ENCODE data around the gene GNRH2.

GNRH2 gene

DNA sequence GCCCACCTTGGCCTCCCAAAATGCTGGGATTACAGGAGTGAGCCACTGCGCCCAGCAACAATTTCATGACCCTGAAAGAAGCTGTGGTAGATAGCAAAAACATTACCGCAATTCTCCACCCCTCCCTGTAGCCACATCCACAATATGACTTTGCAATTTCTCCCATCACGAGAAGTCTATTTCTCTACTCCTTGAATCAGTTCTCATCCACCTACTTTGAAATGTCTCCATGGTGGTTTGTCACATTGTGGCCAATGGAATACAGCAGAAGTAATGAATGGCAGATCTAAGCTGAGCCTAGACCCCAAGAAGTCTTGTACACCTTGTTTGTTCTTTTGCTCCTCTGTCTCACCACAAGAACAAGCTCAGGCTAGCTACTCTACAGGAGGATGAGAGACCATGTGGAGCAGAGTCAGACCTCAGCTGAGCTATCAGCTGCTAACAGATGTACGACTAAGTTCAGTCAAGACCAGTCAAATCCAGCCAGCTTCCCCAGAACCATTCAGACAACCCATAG lies 34.3 kb downstream of the GNRH2 start:
- no peaks in the 10 kb centered on the region for H3K36me3 ChIP-seq
- H3K4me1 ChIP-seq: peaks cover 0 to 25% (median 9%) of the 10 kb centered on the region in 10 experiments; a peak in 12 of 20 replicates
- no peak for TF ChIP-seq Cebpa-rat (IDR thresholded peaks at IDR 0.05)
- peak overlapping the region in 1 of 11 experiments; percentile 29; a peak in 2 of 22 replicates for H3K27ac ChIP-seq
- H3K9me3 ChIP-seq (replicated peaks in 1 of 11): 0 out of 22 replicates have a peak, but pooled peaks cover 0 to 5% (median 0%) of the 10 kb centered on the region in 11 experiments
- H3K4me2 ChIP-seq: peak overlapping the region in 5 of 11 experiments; percentile 10 to 72 (median 42); a peak in 10 of 22 replicates
- H4K20me1 ChIP-seq: no peaks in the 10 kb centered on the region; a peak in 2 of 22 replicates
- H3K4me3 ChIP-seq: no peak overlapping the region
- peaks cover 31 to 85% (median 65%) of the 10 kb centered on the region in 11 experiments for H3K27me3 ChIP-seq
- H3K9ac ChIP-seq: no peak overlapping the region

DNA sequence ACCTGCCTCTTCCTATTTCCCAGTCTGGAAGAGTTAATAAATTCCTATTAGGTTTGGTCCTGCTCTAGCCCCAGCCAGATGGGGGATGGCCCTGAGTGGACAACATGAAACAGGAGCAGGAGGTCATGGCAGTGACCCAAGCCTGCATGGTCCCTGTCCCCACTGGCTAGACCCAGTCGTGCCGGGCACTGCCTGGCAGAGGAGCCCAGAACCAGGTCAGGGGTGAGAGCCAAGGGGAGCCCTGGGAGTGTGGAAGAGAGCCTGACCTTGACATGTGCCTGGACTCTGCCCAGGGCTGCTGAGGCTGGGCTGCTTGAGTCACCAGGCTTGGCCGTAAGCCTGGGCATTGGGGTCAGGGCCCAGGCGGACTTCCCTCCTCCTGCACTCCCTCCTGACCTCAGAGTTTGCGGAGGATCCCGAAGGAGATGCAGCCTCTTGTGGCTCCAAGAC lies 37.5 kb downstream of the GNRH2 start:
- Histone ChIP-seq H3K27ac (no peak overlapping the region), H3K4me1 (peaks cover 0 to 15% (median 2%) of the 10 kb centered on the region in 10 experiments; a peak in 9 of 20 replicates), H3K9me3 (replicated peaks in 1 of 11) (0 out of 22 replicates have a peak, but pooled peaks cover 0 to 5% (median 0%) of the 10 kb centered on the region in 11 experiments), H3K4me2 (no peak overlapping the region), H3K9ac (no peak overlapping the region), H4K20me1 (peaks cover 0 to 7% (median 0%) of the 10 kb centered on the region in 11 experiments; a peak in 5 of 22 replicates), H3K27me3 (peaks cover 51 to 89% (median 80%) of the 10 kb centered on the region in 11 experiments), H3K36me3 (no peaks in the 10 kb centered on the region), H3K4me3 (no peak overlapping the region)
- TF ChIP-seq Cebpa-rat (IDR thresholded peaks at IDR 0.05): no peak

DNA sequence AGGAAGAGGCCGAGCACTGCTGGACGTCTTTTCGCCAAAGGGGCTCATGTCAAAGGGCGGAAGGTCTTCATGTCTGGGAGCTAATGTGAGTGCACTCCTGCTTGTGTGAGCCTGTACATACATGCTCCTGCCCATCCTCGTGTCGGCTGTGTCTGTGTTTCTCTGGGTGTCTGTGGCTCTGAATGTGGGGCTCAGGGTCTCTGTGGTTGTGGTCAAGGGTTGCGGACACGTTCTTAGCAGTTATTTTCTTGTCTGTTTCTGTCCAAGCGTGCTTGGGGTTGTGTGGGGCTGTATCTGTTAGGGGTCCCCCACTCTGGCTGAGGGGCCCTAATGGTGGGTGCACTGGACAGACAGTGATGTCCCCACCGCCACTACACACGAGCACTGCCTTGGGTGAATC lies 38.2 kb downstream of the GNRH2 start:
- TF ChIP-seq Cebpa-rat (IDR thresholded peaks at IDR 0.05): no peak

DNA sequence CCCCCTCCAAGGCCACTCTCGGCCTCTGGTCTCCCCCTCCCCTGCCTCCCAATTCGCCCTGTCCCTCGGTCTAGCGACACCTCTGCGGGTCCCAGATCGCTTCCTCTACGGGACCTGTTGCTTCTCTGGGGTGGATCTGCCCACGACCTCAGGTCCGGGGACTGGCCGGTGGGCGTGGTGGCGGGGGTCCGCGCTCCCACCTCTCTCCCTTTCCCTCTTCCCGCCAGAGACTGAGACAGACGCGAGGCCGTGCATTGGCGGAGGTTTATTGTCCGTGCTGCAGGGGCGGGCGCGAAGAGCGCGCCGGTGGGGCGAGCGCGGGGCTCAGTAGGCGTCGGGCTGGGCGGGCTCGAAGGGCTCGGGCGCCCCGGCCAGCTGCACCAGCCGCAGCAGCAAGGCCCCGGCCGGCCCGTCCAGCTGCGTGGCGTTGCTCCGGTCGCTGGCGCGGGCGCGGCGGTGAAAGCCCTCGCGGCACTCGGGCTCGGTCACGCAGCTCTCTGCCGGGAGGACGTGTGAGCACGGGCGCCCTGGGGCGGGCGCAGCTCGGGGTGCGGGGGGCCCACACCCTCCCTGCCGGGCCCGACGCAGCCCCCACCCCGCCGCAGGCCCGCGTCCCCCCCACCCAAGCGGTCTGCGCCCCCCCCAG lies 39.0 kb downstream of the GNRH2 start:
- H4K20me1 ChIP-seq: peaks cover 0 to 7% (median 0%) of the 10 kb centered on the region in 11 experiments; a peak in 5 of 22 replicates
- no peak overlapping the region for H3K4me3 ChIP-seq
- H3K27me3 ChIP-seq: peaks cover 51 to 88% (median 74%) of the 10 kb centered on the region in 11 experiments
- no peak overlapping the region for H3K4me2 ChIP-seq
- H3K9ac ChIP-seq: no peak overlapping the region
- H3K27ac ChIP-seq: no peak overlapping the region
- H3K36me3 ChIP-seq: no peaks in the 10 kb centered on the region
- peaks cover 0 to 6% (median under 1%) of the 10 kb centered on the region in 10 experiments; a peak in 9 of 20 replicates for H3K4me1 ChIP-seq
- TF ChIP-seq Cebpa-rat (IDR thresholded peaks at IDR 0.05): no peak
- 0 out of 22 replicates have a peak, but pooled peaks cover 0 to 5% (median 0%) of the 10 kb centered on the region in 11 experiments for H3K9me3 ChIP-seq (replicated peaks in 1 of 11)

More for the DNA sequence above, 38.2 kb downstream of the GNRH2 start:
- no peak overlapping the region for H3K9ac ChIP-seq
- H3K36me3 ChIP-seq: no peaks in the 10 kb centered on the region
- H3K4me2 ChIP-seq: no peak overlapping the region
- peaks cover 0 to 14% (median 2%) of the 10 kb centered on the region in 10 experiments; a peak in 9 of 20 replicates for H3K4me1 ChIP-seq
- 0 out of 22 replicates have a peak, but pooled peaks cover 0 to 5% (median 0%) of the 10 kb centered on the region in 11 experiments for H3K9me3 ChIP-seq (replicated peaks in 1 of 11)
- H3K27ac ChIP-seq: no peak overlapping the region
- H3K4me3 ChIP-seq: no peak overlapping the region
- peaks cover 0 to 7% (median 0%) of the 10 kb centered on the region in 11 experiments; a peak in 5 of 22 replicates for H4K20me1 ChIP-seq
- peaks cover 51 to 91% (median 79%) of the 10 kb centered on the region in 11 experiments for H3K27me3 ChIP-seq

DNA sequence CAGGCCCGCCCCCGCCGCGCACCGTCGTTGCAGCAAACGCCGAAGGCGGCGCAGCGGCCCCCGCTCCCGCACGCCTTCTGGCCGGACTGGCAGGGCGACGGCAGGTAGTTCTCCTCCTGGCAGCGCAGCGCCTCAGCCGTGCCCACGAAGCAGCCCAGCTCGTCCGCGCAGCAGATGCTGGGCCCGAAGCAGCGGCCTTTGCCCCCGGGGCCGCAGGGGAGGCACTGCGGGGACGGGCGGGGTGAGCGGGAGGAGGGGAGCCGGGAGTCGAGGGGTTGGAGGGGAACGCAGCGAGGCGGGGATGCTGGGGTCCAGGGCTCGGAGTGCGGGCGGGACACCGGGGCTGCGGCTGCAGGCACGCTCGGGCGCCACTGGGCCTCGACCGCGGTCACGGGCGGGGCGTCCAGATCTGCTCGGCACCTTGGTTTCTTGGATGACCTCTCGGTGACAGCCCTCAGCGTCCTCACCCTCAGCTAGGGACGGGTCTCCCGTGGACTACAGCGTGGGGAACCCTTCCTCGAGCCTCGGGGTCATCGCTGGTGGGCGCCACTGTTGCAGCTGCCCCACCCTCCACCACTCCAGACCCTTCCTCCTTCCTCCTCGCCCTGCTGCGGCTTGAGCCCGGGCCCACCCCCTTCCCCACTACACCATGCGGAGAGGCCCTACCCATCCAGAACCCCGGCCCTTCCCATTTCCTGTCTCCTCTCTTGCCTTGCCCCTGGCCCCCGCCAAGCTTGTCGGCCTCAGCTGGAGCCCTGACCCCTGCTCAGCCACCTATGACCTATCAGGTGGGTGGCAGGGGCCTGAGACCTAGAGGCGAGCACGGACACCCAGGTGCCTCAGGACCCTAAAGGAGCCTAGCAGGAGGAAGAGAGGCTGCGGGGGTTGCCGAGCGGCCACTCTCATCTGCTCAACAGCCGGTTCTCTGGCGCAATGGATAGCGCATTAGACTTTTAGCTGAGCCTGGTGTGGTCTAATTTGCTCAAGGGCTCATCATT lies 39.8 kb downstream of the GNRH2 start:
- no peak overlapping the region for H3K9ac ChIP-seq
- H3K9me3 ChIP-seq (replicated peaks in 1 of 11): 0 out of 22 replicates have a peak, but pooled peaks cover 0 to 3% (median 0%) of the 10 kb centered on the region in 11 experiments
- H3K4me1 ChIP-seq: no peaks in the 10 kb centered on the region
- H3K27ac ChIP-seq: no peak overlapping the region
- no peaks in the 10 kb centered on the region for H3K36me3 ChIP-seq
- peaks cover 51 to 79% (median 66%) of the 10 kb centered on the region in 11 experiments for H3K27me3 ChIP-seq
- H3K4me2 ChIP-seq: no peak overlapping the region
- TF ChIP-seq Cebpa-rat (IDR thresholded peaks at IDR 0.05): no peak
- no peak overlapping the region for H3K4me3 ChIP-seq
- H4K20me1 ChIP-seq: peaks cover 0 to 7% (median 0%) of the 10 kb centered on the region in 11 experiments; a peak in 5 of 22 replicates

DNA sequence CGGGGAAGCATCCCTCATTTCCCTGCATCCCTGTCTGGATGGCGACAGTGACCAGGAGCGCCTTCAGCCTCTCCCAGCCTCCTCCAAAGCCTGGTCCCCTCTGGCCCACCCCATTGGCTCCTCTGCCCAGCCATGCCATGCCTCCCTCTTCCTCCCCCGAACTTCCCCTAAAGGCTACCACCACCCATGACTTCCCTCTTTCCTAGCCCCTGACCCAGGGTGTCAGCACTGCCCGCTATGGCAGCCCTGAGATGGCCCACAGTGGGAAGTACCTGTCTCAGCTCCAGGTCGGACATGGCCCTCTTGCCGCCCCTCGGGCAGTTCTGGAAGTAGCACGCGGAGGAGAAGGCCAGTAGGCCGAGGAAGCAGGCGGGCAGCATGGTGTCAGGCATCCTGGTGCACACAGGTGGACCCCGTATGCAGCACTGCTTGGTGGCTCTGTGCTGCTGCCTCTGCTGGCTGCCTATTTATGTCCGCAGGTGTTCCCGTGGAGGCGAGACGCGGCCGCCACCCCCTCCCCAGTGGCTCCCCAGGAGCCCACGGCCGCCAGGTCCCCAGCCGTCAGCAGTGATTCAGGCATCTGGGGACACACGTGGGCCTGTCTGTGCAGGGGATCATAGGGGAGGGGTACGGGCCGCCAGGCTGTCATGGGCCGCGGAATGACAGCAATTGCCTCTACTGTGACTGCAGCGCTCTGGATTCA lies 41.0 kb downstream of the GNRH2 start, which contains the start of gene AVP:
AVP (minus strand) TSS at position 442 of the 703 bp plus-strand sequence; CDS start at position 392, 50 bp downstream.
- Histone ChIP-seq H3K27ac (no peak within 1 kb of the TSS), H3K4me1 (no peaks in the 10 kb centered on the region), H4K20me1 (peaks cover 0 to 7% (median 0%) of the 10 kb centered on the region in 11 experiments; a peak in 5 of 22 replicates), H3K4me2 (no peak within 1 kb of the TSS), H3K27me3 (peaks cover 51 to 68% (median 59%) of the 10 kb centered on the region in 11 experiments), H3K4me3 (no peak within 1 kb of the TSS), H3K36me3 (no peaks in the 10 kb centered on the region), H3K9me3 (replicated peaks in 1 of 11) (0 out of 22 replicates have a peak, but pooled peaks cover 0 to 3% (median 0%) of the 10 kb centered on the region in 11 experiments), H3K9ac (no peak within 1 kb of the TSS)
- no peak for TF ChIP-seq Cebpa-rat (IDR thresholded peaks at IDR 0.05)

DNA sequence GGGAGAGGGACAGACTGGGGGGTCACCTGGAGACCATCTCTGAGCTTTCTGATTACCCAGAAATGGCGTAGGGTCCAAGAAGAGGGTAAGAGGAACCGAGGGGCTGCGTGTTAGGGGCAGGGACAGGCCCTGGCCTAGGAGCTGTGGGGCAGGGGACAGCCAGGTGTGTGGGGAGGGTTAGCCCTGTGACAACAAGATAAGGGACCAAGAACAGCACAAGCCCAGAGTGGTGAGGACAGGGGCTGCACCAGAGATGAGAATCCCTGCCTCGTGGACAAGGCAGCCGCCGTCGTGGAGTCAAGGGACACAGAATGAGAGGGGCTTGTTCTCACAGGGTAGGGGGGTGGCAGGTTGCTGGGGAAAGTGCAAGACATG lies 41.6 kb downstream of the GNRH2 start:
- peaks cover 0 to 7% (median 0%) of the 10 kb centered on the region in 11 experiments; a peak in 5 of 22 replicates for H4K20me1 ChIP-seq
- H3K27ac ChIP-seq: no peak overlapping the region
- no peaks in the 10 kb centered on the region for H3K36me3 ChIP-seq
- no peak overlapping the region for H3K4me2 ChIP-seq
- TF ChIP-seq Cebpa-rat (IDR thresholded peaks at IDR 0.05): no peak
- no peaks in the 10 kb centered on the region for H3K4me1 ChIP-seq
- H3K9ac ChIP-seq: no peak overlapping the region
- peaks cover 51 to 63% (median 59%) of the 10 kb centered on the region in 11 experiments for H3K27me3 ChIP-seq
- H3K9me3 ChIP-seq (replicated peaks in 1 of 11): 0 out of 22 replicates have a peak, but pooled peaks cover 0 to 3% (median 0%) of the 10 kb centered on the region in 11 experiments
- H3K4me3 ChIP-seq: no peak overlapping the region

All from BLaER1 treated with 17β-estradiol and CSF1 and Interleukin-3, amounts not matched to agents 10 nM and 100 nM (cell line).